T-helper 22 cell (primary cell): Measurements from ENCODE around the gene ATG2A.

Experiments
- DNase-seq: peaks from one replicate; pipeline ENCODE4 v3.0.0-alpha.2; 2020; ENCODE audit warnings: low read depth

Gene ATG2A

DNA sequence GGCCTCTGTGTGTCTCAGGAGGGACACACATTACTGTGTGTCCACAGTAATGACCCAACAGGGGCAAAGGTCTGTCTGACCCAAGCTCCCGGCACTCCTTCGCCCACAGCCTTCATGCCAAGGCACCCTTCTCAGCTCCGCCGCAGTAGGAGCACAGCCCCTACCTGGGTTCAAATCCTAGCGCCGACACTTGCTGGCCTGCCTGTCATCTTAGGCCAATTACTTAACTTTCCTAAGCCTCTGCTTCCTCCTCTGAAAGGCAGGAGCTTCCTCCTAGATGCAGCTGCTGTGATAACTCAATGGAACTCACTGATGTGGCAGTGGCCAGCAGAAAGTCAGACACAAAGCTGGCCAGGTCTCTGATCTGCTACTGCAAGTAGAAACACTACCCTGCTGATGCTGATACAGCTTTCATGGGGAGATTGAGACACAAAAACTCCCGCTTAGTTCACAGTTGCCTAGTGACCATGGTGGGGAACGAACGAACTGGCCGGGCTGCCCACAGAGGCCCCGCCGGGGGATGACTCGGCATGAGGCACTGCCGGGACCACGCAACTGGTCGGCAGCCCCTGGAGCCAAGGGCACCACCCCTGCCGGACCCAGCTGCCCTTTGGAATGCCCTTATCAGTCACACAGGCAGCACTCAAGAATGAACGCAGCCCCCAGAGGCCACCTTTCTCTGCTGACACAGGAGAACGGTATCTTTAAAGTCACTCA lies 46.7 kb downstream of the ATG2A start:
- DNase-seq: no peak

DNA sequence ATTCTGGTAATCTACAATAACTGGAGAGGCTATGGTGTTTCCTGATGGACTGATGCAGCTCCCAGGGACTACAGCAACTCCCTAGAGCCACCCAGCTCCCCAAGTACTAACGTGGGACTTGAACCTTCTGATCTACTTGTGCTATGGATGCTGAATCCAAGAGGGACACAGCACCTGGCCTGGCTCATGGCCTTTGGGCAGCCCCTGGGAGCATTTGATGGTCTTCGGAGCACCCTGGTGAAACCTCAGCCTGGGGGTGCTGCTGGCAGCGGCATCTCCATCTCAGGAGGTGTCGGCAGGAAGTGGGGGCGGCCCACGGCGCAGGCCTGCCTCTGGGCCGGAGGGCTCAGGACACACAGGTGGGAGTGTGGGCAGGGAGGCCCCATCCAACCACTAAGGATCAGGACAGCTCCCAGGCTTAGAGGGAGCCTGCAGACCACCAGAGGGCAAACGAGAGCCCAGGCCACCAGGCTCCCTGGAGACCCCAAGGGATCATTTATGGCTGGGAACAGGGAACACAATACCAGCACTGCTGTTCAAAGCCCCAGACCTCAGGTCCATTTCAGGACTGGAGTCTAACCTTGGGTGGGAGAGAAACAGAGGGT lies 47.3 kb downstream of the ATG2A start:
- no peak for DNase-seq

DNA sequence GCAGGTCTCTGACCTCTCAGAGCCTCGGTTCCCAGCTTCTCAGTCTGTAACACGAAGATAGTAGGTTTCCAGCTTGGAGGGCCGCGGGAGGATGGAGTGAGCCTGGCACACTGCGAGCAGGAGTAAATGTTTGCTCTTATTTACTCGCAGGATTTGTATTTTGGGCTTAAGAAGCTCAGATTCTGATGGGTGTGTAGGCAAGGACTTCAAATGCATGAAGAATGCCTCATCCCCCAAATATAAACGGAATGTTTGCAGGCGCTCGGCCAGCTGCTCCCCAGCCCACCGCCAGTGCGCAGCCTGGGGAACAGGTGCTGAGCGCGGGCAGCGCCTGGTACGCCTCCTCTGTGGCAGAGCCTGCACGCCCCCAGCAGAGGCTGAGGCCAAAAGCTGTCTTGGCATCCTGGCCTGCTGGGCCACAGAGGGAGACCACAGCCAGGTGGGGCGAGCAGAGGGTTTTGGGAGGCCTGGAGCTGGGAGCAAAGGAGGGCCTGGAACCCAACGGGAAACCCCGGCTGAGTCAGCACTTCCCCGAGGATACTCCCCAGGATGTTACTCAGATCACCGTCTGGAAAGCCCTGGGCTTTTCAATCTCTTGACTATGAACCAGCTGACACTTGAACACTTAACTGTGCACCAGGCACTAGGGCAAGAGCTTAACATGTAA lies 48.0 kb downstream of the ATG2A start:
- DNase-seq: peak; percentile 61

DNA sequence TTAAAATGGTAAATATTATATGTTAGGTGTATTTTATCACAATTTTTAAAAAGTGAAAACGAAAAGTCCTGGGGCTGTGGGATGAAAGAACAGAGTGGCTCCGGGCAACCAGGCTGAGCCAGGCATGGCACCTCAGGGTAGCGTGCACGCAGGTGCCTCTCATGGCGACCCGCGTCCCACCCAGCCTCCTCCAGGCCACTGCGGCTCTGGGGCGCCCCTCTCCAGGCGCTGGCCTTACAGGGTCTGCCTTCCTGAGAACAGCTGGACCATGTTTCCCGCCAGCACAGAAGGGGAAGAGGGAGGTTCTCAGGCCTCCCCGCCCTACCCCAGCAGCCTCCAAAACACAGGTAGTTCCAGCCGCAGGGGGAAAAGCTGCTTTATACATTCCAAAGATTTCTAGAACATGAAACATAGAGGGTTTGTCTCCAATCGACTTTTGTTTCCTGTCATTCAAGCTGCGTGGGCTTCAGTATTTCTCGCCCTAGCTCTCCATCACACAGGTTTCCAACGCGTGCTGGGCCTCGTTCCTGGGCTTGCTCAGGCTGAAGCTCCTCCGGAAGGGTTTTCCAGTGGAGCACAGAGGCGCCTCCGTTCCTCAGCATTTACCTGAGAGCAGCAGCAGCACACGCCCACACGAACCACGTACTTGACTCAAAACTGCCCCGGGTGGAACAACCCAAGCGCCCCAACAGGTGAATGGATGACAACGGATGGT lies 49.1 kb downstream of the ATG2A start:
- no peak for DNase-seq

DNA sequence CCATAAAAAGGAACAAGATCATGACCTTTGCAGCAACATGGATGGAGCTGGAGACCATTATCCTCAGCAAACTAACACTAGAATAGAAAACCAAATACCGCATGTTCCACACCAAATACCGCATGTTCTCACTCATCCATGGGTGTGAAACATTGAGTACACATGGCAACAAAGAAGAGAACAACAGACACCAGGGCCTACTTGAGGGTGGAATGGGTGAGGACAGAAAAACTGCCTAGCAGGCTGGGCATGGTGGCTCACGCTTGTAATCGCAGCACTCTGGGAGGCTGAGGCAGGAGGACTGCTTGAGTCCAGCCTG lies 50.9 kb downstream of the ATG2A start:
- no peak for DNase-seq

DNA sequence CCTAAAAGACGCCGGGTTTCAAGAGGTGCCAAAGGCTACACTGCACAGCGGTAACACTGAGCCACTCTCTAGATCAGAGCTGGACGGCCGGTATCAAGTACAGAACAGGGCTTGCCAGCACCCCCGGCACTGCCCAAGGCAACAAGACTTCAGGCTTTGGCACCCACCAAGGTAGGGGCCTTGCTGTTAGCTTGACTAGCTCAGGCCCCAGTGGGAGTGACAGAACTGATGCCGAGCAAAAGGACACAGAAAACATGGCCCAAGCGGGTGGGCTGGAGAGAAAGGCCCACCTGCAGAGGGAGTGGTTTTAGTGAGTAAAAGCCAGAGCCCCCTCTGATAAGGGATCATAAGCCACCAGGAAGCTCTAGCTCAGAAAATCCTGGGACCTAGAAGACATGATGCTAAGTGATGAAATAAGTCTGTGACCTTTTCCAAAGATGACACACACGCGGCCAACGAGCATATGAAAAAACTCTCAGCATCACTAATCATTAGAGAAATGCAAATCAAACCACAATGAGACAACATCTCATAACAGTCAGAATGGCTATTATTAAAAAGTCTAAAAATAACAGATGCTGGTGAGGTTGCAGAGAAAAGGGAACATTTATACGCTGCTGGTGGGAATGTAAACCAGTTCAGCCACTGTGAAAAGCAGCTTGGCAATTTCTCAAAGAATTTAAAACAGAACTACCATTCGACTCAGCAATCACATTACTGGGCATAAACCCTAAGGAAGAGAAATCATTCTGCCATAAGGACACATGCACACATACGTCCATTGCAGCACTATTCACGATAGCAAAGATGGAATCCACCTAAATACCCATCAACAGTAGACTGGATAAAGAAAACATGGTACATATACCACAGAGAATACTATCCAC lies 51.5 kb downstream of the ATG2A start:
- DNase-seq: no peak

DNA sequence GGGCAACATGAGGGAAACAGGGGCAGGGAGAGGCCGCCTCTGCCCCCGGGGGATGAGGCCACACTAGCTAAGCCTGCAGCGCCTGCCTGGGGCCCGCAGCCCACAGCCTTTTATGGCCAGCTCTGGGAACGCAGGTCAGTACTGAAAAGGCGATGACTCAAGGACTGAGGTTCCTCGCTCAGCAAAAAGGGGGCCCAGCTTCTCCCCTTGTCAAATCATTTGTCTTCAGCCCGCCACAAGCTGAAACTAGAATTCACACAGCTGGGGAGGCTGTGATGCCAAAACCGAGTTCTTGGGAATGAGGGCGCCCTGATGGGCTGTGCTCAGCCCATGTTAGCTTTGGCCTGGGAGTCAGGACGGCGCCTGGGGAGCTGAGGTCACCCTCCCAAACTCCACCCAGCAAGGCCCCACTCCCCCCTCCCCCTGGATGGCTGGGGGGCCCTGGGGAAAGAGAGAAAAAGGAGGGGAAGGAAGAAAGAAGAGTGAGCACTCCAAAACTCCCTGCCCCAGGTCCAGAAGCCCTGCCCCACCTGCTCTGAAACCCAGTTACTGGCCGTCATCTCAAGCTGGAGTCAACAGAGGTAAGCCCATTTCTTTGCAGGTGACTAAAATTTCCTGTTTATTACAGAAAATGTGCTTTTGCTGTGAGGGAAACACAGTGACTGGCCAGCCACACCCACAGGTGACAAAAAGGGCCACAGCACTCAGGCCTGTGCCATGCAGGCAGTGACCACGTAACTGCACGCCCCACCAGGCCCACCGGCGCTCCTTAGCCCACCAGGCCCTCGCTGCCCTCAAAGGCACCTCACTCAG lies 52.3 kb downstream of the ATG2A start:
- no peak for DNase-seq

DNA sequence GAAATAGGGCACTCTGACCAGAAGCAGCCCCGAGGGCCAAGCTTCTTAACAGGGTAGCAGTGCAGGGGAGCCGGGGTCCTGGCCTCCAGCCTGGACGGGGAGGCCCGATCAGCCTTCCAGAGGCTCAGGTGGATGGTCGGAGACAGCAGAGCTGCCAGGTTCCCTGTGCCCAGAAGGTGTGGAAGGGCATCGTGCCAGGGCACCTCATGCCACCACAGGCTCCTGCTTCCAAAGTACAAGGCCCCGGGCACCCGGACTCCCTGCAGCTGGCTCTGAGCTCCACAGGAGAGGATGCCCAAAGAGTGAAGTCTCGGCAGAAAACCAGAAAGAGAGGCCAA lies 52.9 kb downstream of the ATG2A start:
- DNase-seq: no peak

DNA sequence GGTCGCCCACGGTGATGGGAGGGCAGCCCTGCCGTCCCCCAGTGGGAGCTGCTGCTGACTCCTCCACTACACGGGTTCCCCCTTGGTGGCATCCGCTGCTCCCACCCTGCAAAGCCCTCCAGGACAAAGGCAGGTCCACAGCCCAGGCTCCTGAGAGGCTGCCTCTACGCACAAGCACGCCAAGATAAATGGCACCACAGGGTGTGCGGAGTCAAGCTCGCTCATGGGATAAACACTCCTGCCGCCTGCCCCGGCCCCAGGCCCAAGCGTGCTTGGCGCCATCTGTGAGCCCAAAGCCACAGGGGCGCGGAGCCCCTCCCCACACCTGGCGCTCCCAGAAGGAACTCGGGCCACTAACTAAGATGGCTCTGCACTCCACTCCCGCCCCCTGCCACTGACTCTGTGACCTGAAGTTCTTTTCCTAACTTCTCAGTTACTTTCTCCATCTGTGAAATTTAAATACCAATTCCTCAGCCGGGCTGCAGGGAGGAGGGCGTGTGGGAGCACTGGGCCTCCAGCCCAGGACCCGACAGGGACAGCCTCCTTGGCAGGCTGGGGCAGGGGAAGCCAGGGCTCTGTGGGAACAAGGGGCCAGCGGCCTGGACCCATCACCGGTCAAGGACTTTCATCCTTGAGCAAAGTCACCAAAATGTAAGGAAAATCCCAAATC lies 53.5 kb downstream of the ATG2A start:
- DNase-seq: no peak

DNA sequence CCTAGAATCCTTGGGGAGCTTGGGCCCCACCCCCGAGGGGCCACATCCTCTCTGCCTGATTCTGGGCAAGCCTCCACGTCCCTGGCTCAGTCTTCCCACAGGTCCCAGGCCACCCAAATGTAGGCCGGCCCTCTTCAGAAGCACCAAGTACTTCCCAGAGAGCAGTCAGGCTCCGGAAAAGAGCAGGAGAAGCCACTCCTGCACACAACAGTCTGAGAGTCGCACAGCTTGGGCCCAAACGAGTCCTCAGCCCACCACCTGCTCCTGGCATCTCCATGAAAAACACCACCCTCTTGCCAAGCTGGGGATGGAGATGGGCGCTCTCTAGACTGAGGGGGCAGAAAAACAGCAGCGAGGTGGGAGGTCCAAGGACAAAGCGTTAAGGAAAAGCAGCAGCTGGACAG lies 54.0 kb downstream of the ATG2A start:
- no peak for DNase-seq

DNA sequence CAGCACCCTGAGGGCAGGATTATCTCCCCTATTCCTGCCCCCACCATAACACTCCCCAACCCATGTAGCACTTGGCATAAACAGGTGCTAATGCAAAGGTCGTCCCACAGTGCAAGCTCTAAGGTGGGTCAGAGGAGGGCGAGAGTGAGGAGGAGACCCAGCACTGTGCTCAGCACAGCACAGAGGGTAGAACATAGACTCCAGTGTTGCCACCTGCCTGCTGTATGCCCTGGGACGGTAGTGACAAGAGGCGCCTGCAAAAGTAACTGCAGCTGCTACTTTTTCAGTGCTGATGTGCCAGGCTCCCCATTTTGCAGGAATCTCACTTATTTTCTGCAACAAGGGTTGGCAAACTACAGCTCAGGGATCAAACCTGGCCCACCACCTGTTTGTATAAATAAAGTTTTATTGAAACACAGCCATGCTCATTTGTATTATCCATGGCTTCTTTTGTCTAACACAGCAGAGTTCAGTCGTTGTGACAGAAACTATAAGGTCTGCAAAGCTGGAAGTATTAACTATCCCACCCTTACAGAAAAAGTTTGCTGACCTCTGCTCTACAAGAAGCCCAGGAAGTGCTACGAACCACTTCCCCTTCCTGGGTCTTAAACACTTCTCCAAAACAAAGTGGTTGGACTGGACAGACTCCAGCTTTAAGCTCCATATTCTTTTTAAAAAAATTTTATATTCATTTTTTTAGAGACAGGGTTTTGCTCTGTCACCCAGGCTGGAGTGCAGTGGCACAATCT lies 55.6 kb downstream of the ATG2A start:
- DNase-seq: no peak

DNA sequence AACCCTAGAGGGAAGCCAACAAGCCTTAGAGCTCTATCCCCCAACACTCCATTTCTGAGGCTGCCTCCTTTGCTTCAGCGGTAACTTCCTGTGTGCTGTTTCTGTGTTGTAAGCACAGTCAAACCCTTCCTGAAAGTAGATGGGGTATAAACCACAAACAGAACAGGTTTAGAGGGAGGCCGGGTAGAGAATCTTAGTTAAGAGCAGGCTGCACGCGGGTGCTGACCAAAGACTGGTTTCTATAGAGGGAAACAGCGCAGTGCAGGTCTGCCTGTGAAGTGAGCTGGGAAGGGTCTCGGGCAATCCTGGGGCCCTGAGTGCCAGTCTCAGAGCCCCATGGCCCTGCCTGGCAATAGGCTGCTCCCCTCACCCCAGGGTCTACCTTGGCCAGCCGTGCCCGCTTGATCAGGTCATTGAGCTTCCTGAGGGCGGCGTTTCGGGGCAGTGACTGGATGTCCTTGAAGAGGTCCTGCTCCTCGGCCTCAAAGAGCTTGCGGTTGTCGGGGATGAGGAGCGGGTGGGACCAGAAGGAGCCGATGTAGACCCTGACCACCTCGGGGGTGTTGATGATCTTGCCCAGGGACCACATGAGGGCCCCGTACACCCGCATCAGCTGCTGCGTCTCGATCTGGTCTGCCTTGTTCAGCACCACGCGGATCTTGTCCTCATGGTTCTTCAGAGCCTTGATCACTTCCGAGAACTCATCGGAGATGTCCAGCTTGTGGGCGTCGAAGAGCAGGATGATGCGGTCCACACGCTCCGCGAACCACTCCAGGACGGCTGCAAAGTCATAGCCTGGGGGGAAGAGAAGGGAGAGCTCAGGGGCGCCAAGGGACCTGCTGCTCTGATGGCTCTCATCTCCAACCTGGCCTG lies 57.2 kb downstream of the ATG2A start:
- DNase-seq: peak; percentile 53

DNA sequence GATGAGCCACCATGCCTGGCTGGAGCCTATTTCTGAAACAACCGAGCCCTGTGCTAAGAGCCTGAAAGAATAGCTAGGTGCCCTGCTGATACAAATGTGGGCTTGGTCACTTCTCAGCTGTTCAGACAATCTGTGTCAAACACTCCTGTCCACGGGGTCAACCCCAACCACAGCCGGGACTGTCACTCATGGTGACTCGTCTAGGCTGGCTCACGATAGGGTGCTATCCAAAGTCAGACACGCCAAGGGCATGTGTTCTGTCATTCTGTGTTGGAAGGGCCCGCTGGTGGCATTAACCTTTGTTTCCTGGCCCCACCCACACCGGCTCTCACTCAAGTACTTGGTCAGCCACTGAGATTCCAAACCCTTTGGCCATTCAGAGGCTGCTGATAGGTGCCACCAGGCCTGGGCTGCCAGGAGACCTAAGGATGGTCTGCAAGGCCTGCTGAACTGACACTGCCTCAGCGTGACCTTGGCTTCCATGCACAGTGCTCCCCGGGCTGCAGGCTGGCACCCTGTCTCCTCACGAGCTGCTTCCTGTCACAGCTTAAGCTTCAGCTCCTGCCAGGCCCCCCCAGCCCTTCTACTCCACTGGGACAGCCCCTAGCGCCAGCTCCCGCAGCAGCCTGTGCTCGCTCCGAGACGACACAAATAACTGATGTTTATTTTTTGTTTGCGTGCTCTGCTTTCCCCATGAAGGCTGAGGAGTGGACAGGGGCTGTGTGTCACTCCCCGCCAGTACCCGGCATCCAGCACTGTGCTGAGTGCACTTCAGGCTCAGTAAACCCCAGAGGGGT lies 58.3 kb downstream of the ATG2A start:
- peak; percentile 65 for DNase-seq

DNA sequence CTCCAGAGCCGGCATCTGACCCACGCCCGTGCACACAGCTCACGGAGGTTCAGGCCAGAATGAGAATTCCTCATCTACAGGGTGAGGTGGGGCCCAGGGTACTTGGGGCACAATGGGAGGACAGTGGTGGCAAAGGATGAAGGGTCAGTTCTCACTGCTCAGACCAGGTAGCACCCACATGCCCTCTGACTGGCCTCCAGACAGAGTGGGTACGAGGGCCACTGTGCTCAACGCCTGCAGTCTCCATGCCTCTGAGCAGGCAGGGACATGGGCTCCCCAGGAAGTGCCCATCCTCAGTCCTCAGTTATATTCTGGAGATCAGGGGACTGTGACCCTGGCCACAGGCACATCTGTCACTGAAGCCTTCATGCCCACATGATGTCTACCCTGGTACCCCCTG lies 59.5 kb downstream of the ATG2A start:
- DNase-seq: no peak

DNA sequence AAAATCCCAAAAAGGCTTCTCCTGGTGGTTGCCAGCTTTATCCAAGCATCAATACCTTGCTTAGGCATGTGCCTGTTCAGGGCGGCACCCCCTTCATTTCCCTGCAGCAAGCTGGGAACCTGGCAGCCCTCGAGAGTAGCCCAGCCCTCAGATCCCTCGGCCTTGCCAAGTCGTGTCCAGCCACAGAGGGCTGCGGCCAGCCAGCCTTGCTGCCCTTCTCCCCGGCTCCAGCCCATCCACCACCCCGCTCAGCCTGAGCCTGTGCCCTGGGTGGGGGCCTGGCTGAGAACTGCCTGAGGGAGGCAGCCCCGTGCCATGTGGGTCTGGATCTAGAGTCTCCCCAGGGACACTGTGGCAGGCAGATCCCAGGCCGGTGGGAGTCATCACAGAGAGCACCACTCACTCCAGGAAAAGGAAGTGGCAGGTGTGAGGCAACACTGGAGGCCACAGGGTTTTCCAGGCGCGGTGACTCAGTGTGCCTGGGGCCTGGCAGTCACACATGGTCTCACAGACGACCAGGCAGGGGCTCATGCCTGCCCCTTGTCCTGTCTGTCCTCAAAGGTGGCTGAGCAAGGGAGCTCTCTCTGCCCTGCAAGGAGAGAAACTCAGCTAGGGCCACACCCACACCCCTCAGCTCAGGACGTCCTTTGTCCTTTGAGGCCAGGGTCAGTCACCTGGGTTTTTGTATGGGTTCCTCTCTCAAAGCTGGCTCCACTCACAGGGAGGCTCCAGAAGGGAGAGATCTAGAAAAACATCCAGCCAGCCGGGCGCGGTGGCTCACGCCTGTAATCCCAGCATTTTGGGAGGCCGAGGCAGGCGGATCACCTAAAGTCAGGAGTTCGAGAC lies 60.4 kb downstream of the ATG2A start:
- no peak for DNase-seq

DNA sequence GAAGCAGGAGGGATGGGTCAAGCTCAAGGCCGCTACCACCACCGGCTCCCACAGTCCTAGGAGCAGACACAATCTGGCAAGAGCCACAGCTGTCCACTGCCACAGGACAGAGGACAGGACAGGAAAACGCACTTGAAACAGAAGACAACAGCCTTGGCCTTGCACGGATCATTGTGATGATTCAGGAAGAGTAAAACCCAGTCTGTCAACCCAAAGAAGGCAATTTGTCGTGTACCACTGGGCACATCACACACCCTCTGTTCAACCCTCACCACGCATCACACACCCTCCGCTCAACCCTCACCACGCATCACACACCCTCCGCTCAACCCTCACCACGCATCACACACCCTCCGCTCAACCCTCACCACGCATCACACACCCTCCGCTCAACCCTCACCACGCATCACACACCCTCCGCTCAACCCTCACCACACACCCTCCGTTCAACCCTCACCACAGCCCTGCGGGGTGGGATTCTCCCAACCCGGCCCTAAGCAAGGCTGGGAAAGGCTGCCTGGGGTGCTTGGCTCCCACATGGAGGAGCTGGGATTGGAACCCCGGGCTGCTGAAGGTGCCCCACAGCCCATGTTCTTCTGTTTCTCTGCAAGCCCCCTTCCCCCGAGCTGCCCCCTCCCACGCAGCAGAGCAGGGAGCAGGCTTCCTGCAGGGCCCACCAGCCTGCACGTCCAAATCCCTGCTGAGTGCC lies 61.3 kb downstream of the ATG2A start:
- DNase-seq: no peak
